GM10248 (cell line): ENCODE results near the gene DNPH1.

ENCODE experiments used
- CTCF ChIA-PET: fragments of 300-600 bp; sonication (Branson Sonifier 250); formaldehyde crosslinking; extraction: SDS; loops from one replicate; lab custom pipeline; 2021; ENCODE audit warnings: antibody characterized with exemption; lab: Yijun Ruan, JAX
- POLR2A ChIA-PET: fragments of 350-650 bp; sonication (Branson Sonifier 250); formaldehyde crosslinking; extraction: SDS; loops from one replicate; lab custom pipeline; 2020; ENCODE audit warnings: antibody characterized with exemption; lab: Yijun Ruan, JAX
- DNase-seq: peaks from one replicate; pipeline ENCODE4 v3.0.0; 2012; ENCODE audit errors: extremely low spot score
- TF ChIP-seq, protein P1 (sequence below): IDR thresholded peaks from 2 replicates; pipeline ENCODE4 v1.5.1; 2012; ENCODE audit warnings: mild to moderate bottlenecking, low read depth; ENCODE audit errors: extremely low read depth, missing control alignments, control extremely low read depth

The DNPH1 gene

DNA sequence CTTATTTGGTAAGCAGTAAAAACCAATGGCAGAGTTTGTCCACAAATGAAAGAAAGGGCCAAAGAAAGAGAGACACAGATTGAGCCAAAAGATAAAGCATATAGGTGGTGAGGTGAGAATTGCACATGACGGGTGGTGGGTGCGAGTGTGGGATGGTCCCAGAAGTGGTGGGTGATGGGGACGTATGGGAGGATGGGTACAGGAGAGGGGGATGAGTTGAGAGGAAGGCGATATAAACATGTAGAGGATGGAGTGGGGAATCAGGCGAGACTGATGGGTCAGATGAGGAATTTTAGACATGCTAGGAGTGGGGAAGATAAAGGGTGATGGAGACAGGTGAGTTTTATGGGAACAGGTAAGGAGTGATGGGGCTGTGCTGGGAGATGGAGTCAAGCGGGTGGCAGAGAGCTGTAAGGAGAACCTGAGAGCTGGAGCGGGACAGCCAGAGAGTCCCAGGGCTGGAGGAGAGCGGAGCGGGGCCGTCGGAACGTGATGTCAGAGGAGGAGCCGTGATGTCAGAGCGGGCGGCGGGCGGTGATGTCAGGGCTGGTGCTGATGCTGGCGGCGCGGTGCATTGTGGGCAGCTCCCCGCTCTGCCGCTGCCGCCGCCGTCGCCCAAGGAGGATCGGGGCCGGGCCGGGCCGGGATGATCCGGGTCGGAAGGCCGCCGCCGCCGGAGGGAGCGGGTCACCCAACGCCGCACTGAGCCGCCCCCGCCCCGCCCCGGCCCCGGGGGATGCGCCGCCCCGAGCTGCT, 13.8 kb upstream of the DNPH1 start, which contains the start of gene TTBK1:
TTBK1 (plus strand) TSS at position 574 of the 756 bp plus-strand sequence. CDS start 3,180 bp downstream, outside the sequence.
- ChIA-PET CTCF (interaction anchor here (2.2 kb wide), 1 partner anchor 12 kb away, joined by 8 read pairs; no protein-coding TSS in a partner anchor), POLR2A (no interaction called here)
- DNase-seq = no peak
- TF ChIP-seq, protein P1, sequence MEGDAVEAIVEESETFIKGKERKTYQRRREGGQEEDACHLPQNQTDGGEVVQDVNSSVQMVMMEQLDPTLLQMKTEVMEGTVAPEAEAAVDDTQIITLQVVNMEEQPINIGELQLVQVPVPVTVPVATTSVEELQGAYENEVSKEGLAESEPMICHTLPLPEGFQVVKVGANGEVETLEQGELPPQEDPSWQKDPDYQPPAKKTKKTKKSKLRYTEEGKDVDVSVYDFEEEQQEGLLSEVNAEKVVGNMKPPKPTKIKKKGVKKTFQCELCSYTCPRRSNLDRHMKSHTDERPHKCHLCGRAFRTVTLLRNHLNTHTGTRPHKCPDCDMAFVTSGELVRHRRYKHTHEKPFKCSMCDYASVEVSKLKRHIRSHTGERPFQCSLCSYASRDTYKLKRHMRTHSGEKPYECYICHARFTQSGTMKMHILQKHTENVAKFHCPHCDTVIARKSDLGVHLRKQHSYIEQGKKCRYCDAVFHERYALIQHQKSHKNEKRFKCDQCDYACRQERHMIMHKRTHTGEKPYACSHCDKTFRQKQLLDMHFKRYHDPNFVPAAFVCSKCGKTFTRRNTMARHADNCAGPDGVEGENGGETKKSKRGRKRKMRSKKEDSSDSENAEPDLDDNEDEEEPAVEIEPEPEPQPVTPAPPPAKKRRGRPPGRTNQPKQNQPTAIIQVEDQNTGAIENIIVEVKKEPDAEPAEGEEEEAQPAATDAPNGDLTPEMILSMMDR = no peak

GRCh38 chr6:43241446-43241845, 12.2 kb upstream of the DNPH1 start:
- TF ChIP-seq, protein P1 = no peak
- POLR2A ChIA-PET = no interaction called here
- CTCF ChIA-PET = interaction anchor here (2.3 kb wide), 1 partner anchor 12 kb away, joined by 19 read pairs; the partner anchor contains the start of gene DNPH1
- no peak for DNase-seq

- ChIA-PET CTCF (interaction anchor here (2.3 kb wide), 1 partner anchor 12 kb away, joined by 19 read pairs; the partner anchor contains the start of gene DNPH1), POLR2A (no interaction called here)
- DNase-seq = no peak
Observed at GRCh38 chr6:43240950-43241349, 11.7 kb upstream of the DNPH1 start.

GRCh38 chr6:43239054-43239453, 9.8 kb upstream of the DNPH1 start:
- TF ChIP-seq, protein P1 = no peak
- CTCF ChIA-PET = interaction anchor here (2.0 kb wide), 2 partner anchors 10 to 15 kb away, joined by 7 to 32 read pairs; partner anchors contain the start of gene DNPH1
- POLR2A ChIA-PET = no interaction called here
- DNase-seq = no peak

More at GRCh38 chr6:43240950-43241349, 11.7 kb upstream of the DNPH1 start:
- TF ChIP-seq, protein P1 = no peak

- POLR2A ChIA-PET = no interaction called here
- no peak for DNase-seq
- TF ChIP-seq, protein P1 = no peak
- CTCF ChIA-PET = no interaction called here
Observed at GRCh38 chr6:43235841-43236240, 6.6 kb upstream of the DNPH1 start.

- ChIA-PET CTCF (interaction anchor here (0.8 to 4.0 kb wide), 8 partner anchors 9 to 275 kb away, joined by 3 to 39 read pairs (median 7); partner anchors contain the start of gene TTBK1), POLR2A (no interaction called here)
- DNase-seq = no peak
- TF ChIP-seq, protein P1 = no peak
Observed at GRCh38 chr6:43231735-43232450, 2.6 kb upstream of the DNPH1 start.
